GM19035 (cell line): ENCODE data around the gene DDX53.

Experiments used
- ATAC-seq: cut with Tn5 transposase; IDR thresholded peaks from one replicate; pipeline ENCODE4 v1.9.1; 2021; ENCODE audit not compliant: unreplicated experiment

The DDX53 gene

GRCh38 chrX:23048806-23049573 lies 49.2 kb downstream of the DDX53 start:
- no peak for ATAC-seq

- no peak for ATAC-seq
Measured at GRCh38 chrX:23052324-23052723, 52.6 kb downstream of the DDX53 start.
